Chondrocyte (in vitro differentiated cells): ENCODE data around the gene CMIP. TPM values are rescaled to one million over a fixed set of nuclear protein-coding genes. Genes with fewer than 3 reads are reported as not detected.
"Not testable (repeated sequence)": the region's sequence is repeated elsewhere in the genome, so short reads cannot be mapped to it uniquely, and the experiment has no call there.

Experiments used
- DNase-seq: peaks from one replicate; pipeline ENCODE4 v3.0.0; 2021; ENCODE audit warnings: mixed read lengths, low spot score
- H3K27ac Mint-ChIP-seq: one replicate; pipeline ENCODE4 v1.8.0; 2021; ENCODE audit warnings: mild to moderate bottlenecking, moderate library complexity, mixed read lengths; ENCODE audit not compliant: unreplicated experiment
- H3K27me3 Mint-ChIP-seq: 2 replicates; pipeline ENCODE4 v1.8.0; 2021; ENCODE audit warnings: low read depth, mixed read lengths
- H3K36me3 Mint-ChIP-seq: 2 replicates; pipeline ENCODE4 v1.8.0; 2021; ENCODE audit warnings: low read depth, mixed read lengths
- H3K4me1 Mint-ChIP-seq: 2 replicates; pipeline ENCODE4 v1.8.0; 2021; ENCODE audit warnings: low read depth, mild to moderate bottlenecking, mixed read lengths
- H3K4me3 Mint-ChIP-seq: one replicate; pipeline ENCODE4 v1.8.0; 2021; ENCODE audit warnings: mild to moderate bottlenecking, moderate library complexity, mixed read lengths; ENCODE audit not compliant: unreplicated experiment
- H3K9me3 Mint-ChIP-seq: 2 replicates; pipeline ENCODE4 v1.8.0; 2021; ENCODE audit warnings: low read depth, mixed read lengths
- total RNA-seq: library from RNA; stranded (reverse); gene quantifications from 3 replicates; pipeline ENCODE4 v1.2.1, GENCODE V29; 2021
- TF ChIP-seq, protein P1 (sequence below): fragments of 200-600 bp; sonication (generic); IDR thresholded peaks from 2 replicates; pipeline ENCODE4 v1.5.0; 2021; ENCODE audit warnings: antibody characterized with exemption, mild to moderate bottlenecking, moderate library complexity

The CMIP gene
- total RNA-seq, 1 donor from 2014 or later, result 62.9 TPM

DNA sequence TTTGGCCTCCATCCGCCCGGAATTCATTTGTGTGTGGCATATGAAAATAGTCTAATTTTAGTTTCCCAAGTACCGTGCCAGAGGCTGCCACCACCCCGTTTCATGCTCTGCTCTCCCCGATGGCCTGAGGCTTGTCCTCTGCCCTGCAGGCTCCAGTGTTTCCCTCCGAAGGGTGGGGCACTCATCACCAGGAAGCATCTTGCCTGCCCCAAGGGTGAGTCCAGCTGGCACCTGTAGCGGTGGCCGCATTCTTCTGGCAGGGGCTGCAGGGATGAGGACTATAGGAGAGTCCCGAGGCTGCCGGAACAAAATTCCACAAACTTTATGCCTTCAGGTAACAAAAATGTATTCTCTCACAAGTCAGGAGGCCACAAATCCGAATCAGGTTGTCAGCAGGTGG is 23.1 kb upstream of the CMIP start:
- Mint-ChIP-seq H3K27ac (no peak overlapping the region), H3K4me1 (no peaks in the 10 kb centered on the region), H3K36me3 (no peaks in the 10 kb centered on the region), H3K27me3 (no peaks in the 10 kb centered on the region), H3K4me3 (no peak overlapping the region), H3K9me3 (peaks cover 8% of the 10 kb centered on the region)
- TF ChIP-seq, protein P1, sequence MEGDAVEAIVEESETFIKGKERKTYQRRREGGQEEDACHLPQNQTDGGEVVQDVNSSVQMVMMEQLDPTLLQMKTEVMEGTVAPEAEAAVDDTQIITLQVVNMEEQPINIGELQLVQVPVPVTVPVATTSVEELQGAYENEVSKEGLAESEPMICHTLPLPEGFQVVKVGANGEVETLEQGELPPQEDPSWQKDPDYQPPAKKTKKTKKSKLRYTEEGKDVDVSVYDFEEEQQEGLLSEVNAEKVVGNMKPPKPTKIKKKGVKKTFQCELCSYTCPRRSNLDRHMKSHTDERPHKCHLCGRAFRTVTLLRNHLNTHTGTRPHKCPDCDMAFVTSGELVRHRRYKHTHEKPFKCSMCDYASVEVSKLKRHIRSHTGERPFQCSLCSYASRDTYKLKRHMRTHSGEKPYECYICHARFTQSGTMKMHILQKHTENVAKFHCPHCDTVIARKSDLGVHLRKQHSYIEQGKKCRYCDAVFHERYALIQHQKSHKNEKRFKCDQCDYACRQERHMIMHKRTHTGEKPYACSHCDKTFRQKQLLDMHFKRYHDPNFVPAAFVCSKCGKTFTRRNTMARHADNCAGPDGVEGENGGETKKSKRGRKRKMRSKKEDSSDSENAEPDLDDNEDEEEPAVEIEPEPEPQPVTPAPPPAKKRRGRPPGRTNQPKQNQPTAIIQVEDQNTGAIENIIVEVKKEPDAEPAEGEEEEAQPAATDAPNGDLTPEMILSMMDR, result no peak
- DNase-seq, result no peak

DNA sequence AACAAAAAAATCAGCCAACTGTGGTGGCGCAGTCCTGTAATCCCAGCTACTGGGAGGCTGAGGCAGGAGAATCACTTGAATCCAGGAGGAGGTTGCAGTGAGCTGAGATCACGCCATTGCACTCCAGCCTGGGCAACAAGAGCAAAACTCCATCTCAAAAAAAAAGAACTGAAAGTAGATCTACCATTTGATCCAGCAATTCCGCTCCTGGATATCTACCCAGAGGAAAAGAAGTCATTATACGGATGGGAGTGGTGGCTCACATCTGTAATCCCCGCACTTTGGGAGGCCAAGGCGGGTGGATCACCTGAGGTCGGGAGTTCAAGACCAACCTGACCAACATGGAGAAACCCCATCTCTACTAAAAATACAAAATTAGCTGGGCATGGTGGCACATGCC is 22.5 kb upstream of the CMIP start:
- H3K27me3 Mint-ChIP-seq, H3K36me3 Mint-ChIP-seq, DNase-seq, H3K27ac Mint-ChIP-seq, H3K9me3 Mint-ChIP-seq, H3K4me1 Mint-ChIP-seq, H3K4me3 Mint-ChIP-seq: not testable (repeated sequence)

DNA sequence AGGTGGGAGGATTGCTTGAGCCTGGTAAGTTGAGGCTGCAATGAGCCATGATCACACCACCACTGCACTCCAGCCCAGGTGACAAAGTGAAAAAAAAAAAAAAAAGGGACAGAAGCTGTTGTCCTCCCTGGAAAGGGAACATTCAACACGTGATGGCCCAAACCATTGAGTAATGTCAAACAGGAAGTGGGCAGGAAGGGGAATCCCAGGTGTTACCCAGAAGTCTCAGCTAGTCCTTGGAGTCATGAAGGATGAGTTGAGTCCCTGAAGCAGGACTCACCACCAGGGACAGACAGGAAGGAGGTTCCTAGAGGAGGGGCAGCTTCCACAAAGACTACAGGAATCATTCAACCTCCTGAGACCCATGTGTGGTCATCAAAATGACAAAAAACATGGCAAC is 19.8 kb upstream of the CMIP start:
- no peak overlapping the region for H3K4me3 Mint-ChIP-seq
- H3K4me1 Mint-ChIP-seq, result peaks cover 4% of the 10 kb centered on the region
- TF ChIP-seq, protein P1, result no peak
- no peak overlapping the region for H3K27ac Mint-ChIP-seq
- H3K36me3 Mint-ChIP-seq, result no peaks in the 10 kb centered on the region
- peaks cover 8% of the 10 kb centered on the region for H3K9me3 Mint-ChIP-seq
- no peaks in the 10 kb centered on the region for H3K27me3 Mint-ChIP-seq
- no peak for DNase-seq

DNA sequence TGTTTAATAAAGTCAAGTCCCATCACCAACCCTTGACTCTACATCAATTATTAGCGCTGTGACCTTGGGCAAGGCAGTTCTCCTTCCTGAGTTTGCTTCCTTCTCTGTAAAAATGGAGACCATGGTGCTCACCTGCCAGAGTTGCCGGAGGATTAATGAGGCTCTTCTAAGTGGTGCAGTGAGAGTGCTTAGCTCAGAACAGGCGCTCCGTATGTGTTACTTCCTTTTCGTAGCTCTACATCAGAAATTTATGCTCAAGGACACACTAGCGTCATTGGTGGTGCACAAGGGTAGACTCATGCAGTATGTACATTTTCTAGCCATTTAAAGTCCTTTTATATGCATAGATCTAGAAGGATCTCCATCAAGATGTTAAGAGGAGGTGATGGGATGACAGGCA is 17.4 kb upstream of the CMIP start:
- no peak for DNase-seq
- peaks cover 16% of the 10 kb centered on the region for H3K4me1 Mint-ChIP-seq
- TF ChIP-seq, protein P1, result no peak
- no peaks in the 10 kb centered on the region for H3K27me3 Mint-ChIP-seq
- H3K36me3 Mint-ChIP-seq, result no peaks in the 10 kb centered on the region
- no peak overlapping the region for H3K4me3 Mint-ChIP-seq
- H3K9me3 Mint-ChIP-seq, result peaks cover 1% of the 10 kb centered on the region
- no peak overlapping the region for H3K27ac Mint-ChIP-seq

DNA sequence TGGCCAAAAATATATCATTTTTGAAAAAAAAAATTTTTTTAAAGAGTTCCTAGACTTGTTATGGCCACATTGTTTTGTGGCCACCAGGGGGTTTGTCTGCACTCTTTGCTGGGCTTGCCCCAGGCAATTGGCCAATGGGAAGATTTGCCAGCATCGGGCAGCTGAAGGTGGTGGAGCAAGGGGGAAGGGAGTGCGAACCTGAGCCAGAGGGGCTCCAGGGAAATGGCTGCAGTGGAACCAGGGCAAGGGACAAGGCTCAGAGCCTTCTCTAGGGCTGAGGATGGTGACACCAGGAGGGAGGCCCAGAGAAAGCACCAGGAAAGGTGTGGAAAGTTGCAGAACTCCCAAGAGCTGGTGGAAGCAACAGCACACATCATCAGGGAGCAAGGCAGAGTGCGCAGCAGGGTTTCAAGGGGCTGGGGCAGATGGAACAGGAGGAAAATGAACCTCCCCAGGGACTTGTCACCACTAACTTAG is 15.5 kb upstream of the CMIP start:
- Mint-ChIP-seq H3K4me3 (no peak overlapping the region), H3K4me1 (peaks cover 19% of the 10 kb centered on the region), H3K27me3 (no peaks in the 10 kb centered on the region), H3K36me3 (no peaks in the 10 kb centered on the region), H3K9me3 (no peaks in the 10 kb centered on the region), H3K27ac (no peak overlapping the region)
- DNase-seq, result no peak
- TF ChIP-seq, protein P1, result peak; percentile 74

DNA sequence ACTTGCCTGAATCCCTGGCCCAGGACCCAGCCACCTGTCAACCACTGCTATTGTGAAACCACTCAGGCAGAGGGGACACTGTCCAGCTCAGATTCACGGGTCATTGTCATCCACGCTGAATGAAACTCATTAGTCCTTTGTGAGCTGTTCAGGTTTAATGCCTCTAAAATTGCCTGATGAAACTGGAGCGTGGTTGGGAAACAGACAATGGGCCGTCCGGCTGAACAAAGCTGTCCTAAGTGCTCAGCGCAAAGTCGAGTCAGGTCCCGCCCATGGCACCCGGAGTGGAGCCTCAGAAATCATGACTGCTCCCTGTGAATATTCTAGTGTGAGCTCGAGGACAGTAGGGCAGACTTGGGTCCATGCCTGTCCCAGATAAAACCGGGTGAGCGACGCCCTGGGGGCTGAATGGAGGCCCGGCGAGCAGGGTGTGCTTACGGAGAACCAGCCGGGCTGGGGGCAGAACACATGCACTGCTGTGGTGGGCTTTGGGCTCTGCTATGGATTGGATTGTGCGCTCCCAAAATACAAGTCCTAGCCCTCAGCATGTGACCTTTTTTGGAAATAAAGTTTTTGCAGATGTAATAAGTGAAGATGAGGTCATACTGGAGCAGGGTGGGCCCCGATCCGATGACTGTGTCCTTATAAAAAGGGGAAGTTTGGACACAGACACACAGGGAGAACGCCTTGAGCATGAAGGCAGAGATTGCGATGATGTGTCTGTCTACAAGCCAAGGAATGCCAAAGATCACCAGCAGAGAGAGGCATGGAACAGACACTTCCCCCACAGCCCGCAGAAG is 12.9 kb upstream of the CMIP start:
- DNase-seq, result no peak
- no peaks in the 10 kb centered on the region for H3K36me3 Mint-ChIP-seq
- TF ChIP-seq, protein P1, result peak; percentile 15
- peak overlapping the region; percentile 78 for H3K27ac Mint-ChIP-seq
- no peak overlapping the region for H3K4me3 Mint-ChIP-seq
- H3K27me3 Mint-ChIP-seq, result no peaks in the 10 kb centered on the region
- peaks cover 5% of the 10 kb centered on the region for H3K9me3 Mint-ChIP-seq
- H3K4me1 Mint-ChIP-seq, result peaks cover 24% of the 10 kb centered on the region
